NCI-H2196 (cell line): Measurements from ENCODE around the gene A2ML1.
"Not testable (repeated sequence)": the region's sequence is repeated elsewhere in the genome, so short reads cannot be mapped to it uniquely, and the experiment has no call there.

Experiments used
- DNase-seq: peaks from one replicate; lab custom pipeline; 2025; ENCODE audit not compliant: unreplicated experiment; lab: John Stamatoyannopoulos, UW

A2ML1 gene

DNA sequence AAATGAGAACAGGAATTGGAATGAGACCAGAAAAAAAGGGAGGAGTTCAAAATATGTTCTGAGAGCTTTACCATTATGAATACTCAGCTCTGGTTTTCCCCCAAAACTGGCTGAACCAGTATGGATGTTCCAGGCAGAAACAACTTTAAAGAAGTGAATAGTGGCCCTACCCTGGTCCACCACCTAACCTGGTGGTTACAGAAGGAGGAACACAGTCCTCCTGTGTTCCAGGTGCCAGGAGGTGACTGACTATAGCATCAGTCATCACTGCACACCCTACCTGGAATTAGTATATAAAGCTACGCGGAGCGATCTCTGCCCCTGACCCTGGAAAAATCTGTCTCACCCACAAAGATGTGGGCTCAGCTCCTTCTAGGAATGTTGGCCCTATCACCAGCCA lies at the start of gene A2ML1:
TSS of gene A2ML1 (plus strand) at position 324 of the 400 bp plus-strand sequence. CDS start at position 355, 31 bp downstream.
- no peak for DNase-seq

DNA sequence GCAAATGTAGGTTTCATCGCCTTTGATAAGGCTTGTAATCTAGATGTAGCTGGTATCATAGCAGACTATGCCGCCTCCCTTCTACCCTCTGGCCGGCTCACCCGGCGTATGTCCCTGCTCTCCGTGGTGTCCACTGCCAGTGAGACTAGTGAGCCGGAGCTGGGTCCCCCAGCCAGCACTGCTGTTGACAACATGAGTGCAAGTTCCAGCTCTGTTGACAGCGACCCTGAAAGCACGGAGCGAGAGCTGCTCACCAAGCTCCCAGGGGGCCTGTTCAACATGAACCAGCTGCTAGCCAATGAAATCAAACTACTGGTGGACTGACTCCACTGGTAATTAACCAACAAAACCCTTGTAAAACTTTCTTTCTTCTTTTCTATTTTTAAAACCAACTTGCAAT lies 49.0 kb upstream of the A2ML1 start:
- no peak for DNase-seq

DNA sequence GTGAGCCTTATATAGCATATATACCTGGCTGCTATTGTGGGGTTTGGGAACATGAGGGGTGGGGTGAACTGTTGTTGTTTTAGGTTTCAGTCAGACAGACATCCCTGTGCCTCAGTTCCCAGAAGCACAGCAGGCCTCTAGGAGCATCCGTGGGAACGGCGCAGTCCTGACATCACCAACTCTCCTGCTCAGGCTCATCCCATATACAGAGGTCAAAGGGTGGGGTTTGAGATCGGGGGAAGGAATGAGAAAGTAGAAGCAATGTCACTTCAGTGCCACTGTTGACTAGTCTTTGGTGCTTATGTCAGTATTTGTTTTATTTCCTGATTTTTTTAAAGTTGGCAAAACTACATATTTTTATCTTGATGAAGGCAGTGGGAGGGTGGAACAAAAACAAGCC lies 43.1 kb upstream of the A2ML1 start:
- DNase-seq: no peak

DNA sequence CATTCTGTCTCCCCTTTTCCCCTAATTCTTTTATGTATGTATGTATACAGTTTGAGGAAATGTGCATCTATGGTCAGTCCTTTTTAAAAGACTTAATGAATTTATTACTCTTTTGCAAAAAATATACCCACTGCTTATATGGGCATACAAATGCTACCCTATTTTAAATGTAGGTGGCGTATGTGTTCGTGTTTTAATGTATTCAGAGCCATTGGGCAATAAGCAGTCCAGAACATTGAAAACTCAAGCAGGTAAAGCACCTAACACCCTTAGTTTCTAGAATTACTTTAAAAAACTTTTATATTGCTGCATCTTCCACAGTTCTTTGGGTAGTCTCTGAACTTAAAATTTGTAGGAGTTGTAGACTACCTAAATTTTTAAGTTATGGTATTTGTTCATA lies 42.6 kb upstream of the A2ML1 start:
- no peak for DNase-seq

DNA sequence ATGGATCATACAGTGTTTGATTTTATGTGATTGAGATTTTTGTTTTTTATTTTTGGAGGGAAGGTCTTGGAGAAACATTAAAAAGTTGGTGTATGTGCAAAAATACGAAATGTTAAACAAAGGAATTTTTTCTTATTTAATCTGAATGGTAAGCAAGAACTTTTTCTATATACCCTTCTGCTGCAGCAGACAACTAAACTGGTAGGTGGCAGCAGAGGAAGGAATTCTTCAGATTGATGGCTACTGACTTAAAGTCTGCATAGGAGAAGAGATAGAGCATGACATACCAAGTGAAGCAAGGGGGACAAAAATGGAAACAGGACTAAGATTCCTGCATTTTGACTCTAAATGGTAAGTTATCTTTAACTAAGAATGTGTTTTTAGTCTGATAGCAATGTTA lies 42.0 kb upstream of the A2ML1 start:
- DNase-seq: no peak

DNA sequence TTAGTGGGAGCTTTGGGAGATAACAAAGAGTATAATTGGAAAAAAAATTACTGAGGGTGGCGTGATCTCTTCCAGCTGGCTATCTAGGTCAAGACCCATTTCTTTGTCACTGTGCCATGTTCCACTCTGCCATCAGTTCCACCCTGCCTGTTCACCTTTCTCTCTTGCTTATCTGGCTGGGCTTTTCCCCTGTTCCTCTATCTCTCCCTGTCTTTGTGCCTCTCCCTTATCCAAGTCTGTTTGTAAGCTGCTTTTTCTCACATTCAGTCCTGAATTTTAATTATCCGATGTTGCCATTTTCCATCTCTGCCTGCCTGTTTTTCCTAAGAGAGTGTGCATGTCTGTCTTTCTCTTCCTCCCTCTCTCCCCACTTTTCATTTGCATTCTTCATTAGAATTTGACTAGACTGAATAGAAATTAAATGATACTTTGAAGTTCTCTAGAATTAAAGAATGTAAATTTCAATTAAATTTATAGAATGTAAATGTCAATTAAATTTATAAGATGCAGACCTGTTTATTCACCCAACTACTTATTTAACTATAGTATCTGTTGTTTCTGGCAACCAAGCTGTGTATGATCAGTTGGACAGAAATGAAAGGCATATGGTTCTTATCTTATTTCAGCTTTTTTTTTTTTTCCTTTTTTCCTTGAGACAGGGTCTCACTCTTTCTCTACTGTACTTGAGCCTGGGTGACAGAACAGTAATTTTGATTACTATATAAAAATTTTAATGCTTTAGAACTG lies 40.9 kb upstream of the A2ML1 start:
- DNase-seq: no peak

DNA sequence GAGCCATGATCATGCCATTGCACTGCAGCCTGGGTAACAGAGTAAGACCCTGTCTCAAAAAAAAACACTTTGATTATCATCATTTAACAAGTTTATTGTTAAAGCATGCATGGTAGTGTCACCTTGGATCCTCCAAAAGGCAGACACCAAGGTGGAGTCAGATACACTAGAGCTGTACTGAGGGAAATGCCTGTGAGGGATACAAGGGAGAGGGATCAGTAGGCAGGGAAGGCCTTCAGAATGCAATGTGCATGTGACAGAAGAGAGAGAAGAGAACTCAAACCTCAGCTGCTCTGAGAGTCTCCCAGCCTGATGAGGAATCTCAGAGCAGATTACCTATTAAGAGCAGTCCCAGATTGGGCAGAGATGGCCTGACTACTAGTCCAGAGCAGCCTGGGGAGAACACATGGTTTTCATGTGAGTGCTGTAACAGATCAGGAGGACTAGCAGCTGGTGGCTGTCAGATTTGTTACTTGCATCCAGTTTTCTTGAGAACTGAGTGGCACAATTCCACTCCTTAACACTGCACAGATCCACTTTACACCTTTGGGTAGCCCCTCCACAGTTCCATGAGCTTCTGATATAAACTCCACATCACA lies 38.0 kb upstream of the A2ML1 start:
- no peak for DNase-seq

DNA sequence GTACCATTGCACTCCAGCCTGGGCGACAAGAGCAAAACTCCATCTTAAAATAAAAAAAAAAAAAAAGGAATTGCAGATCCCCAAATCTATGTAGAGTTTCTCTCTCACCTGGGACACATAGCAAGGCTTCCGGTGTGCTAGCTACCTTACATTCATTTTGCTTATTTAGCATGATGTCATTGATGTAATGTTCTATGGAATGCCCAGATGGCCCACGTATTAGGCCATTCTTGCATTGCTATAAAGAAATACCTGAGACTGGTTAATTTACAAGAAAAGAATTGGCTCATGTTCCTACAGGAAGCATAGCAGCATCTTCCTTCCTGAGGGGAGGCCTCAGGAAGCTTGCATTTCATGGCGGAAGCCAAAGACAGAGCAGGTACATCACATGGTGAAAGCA lies 36.9 kb upstream of the A2ML1 start:
- DNase-seq: no peak

DNA sequence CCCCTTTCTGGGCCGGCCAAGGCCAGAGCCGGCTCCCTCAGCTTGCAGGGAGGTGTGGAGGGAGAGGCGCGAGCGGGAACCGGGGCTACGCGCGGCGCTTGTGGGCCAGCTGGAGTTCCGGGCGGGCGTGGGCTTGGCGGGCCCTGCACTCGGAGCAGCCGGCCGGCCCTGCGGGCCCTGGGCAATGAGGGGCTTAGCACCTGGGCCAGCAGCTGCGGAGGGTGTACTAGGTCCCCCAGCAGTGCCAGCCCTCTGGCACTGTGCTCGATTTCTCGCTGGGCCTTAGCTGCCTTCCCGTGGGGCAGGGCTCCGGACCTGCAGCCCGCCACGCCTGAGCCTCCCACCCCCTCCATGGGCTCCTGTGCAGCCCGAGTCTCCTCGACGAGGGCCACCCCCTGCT lies 35.2 kb upstream of the A2ML1 start:
- not testable (repeated sequence) for DNase-seq

DNA sequence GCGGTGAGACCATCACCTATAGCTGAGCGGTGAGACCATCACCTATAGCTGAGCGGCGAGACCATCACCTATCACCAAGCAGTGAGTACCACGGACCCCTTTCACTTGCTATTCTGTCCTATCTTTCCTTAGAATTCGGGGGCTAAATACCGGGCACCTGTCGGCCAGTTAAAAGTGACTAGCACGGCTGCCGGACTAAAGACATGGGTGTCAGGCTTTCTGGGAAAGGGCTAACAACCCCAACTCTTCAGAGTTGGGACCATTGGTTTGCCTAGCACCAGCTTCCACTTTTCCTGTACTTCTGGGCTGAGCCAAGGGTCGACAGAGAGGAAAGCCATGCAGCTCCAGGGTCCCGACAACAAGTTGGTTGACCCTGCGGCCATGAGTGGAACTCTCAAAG lies 33.7 kb upstream of the A2ML1 start:
- DNase-seq: not testable (repeated sequence)

DNA sequence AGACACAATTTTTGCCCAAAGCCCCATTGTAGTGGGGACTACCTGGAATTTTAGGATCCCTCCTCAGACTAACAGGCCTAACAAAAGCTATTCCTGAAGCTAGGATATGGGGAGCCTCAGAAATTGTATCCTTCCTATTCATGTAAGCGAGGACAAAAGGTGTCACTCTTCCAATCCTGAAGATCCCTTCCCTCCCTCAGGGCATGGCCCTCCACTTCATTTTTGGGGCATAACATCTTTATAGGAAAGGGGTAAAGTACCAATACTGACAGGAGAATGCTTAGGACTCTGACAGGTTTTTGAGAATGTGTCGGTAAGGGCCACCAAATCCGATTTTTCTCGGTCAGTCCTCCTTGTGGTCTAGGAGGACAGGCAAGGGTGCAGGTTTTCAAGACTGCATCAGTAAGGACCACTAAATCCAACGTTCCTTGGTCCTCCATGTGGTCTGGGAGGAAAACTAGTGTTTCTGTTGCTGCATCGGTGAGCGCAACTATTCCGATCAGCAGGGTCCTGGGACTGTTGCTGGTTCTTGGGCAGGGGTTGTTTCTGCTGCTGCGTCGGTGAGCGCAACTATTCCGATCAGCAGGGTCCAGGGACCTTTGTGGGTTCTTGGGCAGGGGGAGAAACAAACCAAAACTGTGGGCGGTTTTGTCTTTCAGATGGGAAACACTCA lies 32.9 kb upstream of the A2ML1 start:
- not testable (repeated sequence) for DNase-seq

DNA sequence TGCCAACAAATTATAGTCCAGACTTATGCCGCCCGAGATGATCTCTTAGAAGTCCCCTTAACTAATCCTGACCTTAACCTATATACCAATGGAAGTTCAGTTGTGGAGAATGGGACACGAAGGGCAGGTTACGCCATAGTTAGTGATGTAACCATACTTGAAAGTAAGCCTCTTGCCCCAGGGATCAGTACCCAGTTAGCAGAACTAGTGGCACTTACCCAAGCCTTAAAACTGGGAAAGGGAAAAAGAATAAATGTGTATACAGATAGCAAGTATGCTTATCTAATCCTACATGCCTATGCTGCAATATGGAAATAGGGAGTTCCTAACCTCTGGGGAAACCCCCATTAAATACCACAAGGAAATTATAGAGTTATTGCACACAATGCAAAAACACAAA lies 29.2 kb upstream of the A2ML1 start:
- not testable (repeated sequence) for DNase-seq

DNA sequence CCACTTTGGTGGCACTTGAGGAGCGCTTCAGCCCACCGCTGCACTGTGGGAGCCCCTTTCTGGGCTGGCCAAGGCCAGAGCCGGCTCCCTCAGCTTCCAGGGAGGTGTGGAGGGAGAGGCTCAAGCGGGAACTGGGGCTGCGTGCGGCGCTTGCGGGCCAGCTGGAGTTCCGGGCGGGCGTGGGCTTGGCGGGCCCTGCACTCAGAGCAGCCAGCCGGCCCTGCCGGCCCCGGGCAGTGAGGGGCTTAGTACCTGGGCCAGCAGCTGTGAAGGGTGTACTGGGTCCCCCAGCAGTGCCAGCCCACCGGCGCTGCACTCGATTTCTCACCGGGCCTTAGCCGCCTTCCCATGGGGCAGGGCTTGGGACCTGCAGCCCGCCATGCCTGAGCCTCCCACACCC lies 27.8 kb upstream of the A2ML1 start:
- not testable (repeated sequence) for DNase-seq

DNA sequence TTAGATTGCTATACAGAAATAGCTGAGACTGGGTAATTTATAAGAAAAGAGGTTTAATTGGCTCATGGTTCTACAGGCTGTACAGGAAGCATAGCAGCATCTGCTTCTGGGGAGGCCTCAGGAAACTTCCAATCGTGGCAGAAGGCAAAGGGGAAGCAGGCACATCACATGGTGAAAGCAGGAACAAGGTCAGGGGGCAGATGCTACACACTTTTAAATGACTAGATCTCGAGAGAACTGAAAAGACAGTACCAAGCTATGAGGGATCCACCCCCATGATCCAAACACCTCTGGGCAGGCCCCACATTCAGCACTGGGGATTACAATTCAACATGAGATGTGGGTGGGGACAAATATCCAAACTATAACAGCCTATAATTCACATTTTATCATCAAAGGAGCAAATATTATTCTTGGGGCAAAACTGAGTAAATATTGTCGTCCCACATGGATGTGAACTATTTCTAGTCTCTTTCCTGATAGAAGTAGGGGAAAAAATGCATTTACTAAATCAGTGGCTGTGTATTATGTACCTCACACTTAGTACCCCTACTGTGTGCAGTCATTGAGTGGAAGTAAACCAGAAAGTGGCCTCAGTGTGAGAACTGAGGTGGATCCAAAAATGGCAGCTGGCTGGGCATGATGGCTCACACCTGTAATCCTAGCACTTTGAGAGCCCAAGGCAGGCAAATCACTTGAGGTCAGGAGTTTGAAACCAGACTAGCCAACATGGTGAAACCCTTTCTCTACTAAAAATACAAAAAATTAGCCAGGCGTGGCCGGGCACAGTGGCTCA lies 25.4 kb upstream of the A2ML1 start:
- DNase-seq: no peak

DNA sequence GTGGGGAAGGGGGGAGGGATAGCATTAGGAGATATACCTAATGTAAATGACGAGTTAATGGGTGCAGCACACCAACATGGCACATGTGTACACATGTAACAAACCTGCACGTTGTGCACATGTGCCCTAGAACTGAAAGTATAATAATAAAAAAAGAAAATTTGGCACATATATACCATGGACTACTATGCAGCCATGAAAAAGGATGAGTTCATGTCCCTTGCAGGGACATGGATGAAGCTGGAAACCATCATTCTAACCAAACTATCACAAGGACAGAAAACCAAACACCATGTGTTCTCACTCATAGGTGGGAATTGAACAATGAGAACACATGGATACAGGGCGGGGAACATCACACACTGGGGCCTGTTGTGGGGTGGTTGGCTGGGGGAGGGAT lies 21.2 kb upstream of the A2ML1 start:
- DNase-seq: not testable (repeated sequence)

DNA sequence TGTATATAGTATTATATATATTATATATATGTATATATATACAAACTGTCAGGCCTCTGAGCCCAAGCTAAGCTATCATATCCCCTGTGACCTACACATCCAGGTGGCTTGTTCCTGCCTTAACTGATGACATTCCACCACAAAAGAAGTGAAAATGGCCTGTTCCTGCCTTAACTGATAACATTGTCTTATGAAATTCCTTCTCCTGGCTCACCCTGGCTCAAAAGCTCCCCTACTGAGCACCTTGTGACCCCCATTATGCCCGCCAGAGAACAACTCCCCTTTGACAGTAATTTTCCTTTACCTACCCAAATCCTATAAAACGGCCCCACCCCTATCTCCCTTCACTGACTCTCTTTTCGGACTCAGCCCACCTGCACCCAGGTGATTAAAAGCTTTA lies 17.6 kb upstream of the A2ML1 start:
- not testable (repeated sequence) for DNase-seq

DNA sequence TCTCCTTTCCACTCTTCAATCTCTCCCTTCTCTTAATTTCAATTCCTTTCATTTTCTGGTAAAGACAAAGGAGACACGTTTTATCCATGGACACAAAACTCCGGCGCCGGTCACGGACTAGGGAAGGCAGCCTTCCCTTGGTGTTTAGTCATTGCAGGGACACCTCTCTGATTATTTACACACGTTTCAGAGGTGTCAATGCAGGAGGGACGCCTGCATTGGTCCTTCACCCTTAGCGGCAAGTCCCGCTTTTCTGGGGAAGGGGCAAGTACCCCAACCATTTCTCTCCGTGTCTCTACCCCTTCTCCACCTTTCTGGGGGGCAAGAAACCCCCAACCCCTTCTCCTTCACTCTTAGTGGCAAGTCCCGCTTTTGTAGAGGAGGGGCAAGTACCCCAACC lies 16.9 kb upstream of the A2ML1 start:
- not testable (repeated sequence) for DNase-seq

DNA sequence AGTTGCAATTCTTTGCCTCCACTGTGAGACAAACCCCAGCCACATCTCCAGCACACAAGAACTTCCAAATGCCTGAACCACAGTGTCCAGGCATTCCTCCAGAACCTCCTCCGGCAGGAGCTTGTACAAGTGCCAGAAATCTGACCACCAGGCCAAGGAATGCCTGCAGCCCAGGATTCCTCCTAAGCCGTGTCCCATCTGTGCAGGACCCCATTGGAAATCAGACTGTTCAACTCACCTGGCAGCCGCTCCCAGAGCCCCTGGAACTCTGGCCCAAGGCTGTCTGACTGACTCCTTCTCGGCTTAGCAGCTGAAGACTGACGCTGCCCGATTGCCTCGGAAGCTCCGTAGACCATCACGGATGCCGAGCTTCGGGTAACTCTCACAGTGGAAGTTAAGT lies 15.3 kb upstream of the A2ML1 start:
- not testable (repeated sequence) for DNase-seq

DNA sequence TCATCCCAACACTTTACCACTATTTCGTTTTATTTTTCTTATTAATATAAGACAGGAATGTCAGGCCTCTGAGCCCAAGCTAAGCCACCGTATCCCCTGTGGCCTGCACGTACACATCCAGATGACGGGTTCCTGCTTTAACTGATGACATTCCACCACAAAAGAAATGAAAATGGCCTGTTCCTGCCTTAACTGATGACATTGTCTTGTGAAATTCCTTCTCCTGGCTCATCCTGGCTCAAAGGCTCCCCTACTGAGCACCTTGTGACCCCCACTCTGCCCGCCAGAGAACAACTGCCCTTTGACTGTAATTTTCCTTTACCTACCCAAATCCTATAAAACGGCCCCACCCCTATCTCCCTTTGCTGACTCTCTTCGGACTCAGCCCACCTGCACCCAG lies 12.3 kb upstream of the A2ML1 start:
- not testable (repeated sequence) for DNase-seq

DNA sequence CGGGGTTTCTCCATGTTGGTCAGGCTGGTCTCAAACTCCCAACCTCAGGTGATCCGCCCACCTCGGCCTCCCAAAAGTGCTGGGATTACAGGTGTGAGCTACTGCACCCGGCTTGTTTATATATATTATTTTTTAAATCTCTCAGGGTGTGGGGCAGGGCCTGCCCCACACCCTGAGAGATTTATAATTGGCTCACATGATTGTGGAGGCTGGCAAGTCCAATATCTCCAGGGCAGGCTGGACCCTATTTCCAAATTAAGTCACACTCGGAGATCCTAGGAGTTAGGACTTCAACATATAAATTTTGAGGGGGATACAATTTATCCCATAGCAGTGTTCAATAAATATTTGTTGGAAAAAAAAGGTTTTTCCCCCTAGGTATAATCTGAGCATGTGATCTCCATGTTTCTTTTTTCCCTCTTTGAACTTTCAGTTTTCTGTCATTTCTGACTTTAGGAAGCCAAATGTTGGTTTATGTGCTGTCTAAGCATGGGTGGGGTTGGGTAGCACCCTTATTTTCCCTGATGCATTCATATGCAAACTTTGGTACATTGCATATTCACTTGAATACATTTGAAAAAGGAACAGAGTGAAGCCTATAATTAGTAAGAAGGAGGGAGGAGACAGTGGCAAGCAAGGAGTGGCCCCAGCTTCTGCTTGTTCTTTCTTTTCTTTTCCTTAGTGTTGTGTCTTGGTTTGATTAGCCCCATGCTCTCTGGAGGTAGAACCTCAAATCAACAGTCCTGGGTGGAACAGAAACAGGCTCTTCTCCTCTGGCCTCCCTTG lies 8.7 kb upstream of the A2ML1 start:
- DNase-seq: no peak
